Measurements from ENCODE around the gene NECTIN4.
A peak's percentile ranks its signal among the peaks of the same experiment; 100 is the strongest.

GRCh38 chr1:161038523-161039153, 50.7 kb downstream of the NECTIN4 start, which contains the start of gene TSTD1:
- TF ChIP-seq CTCF (IDR thresholded peaks at IDR 0.05): no peak
- no peak for TF ChIP-seq POLR2A (IDR thresholded peaks at IDR 0.05)
- peak in 1 of 2 donors; percentile 27 for TF ChIP-seq EP300 (IDR thresholded peaks at IDR 0.05)

Data from tibial nerve (tissue), 4 donors.